CD4-positive, CD25-positive, alpha-beta regulatory T cell (primary cell): ENCODE results near the gene DEDD2. TPM values are rescaled to one million over a fixed set of nuclear protein-coding genes. Genes with fewer than 3 reads are reported as not detected.
A peak's percentile ranks its signal among the peaks of the same experiment; 100 is the strongest.

Source experiments
- ATAC-seq, 2 donors: fragments of 150-1000 bp; cut with Tn5 transposase; one replicate each; pipeline ENCODE4 v1.10.0; 2021; ENCODE audit warnings: low read depth in 2 of 2, moderate number of reproducible peaks in 2 of 2, moderate library complexity in 1 of 2
- DNase-seq, 3 donors: peaks; one replicate each; pipeline versions ENCODE4 v3.0.0 to v3.0.0-alpha.2; 2012 to 2022; ENCODE audit warnings: mixed read lengths in 1 of 3
- H3K27ac ChIP-seq: one replicate; pipeline ENCODE4 v1.7.0; 2013; ENCODE audit warnings: mild to moderate bottlenecking, low read length; ENCODE audit not compliant: insufficient read depth, poor library complexity, severe bottlenecking
- H3K27me3 ChIP-seq: one replicate; pipeline ENCODE4 v1.7.0; 2013; ENCODE audit warnings: low read length; ENCODE audit not compliant: control insufficient read depth, insufficient read depth
- H3K36me3 ChIP-seq: one replicate; pipeline ENCODE4 v1.7.0; 2013; ENCODE audit warnings: mild to moderate bottlenecking, low read length, moderate library complexity; ENCODE audit not compliant: control insufficient read depth, insufficient read depth
- H3K4me1 ChIP-seq: 2 replicates; pipeline ENCODE4 v1.7.0; 2013; ENCODE audit warnings: mild to moderate bottlenecking, low read length; ENCODE audit not compliant: insufficient read depth, control insufficient read depth, poor library complexity, severe bottlenecking
- H3K4me3 ChIP-seq: one replicate; pipeline ENCODE4 v1.7.0; 2013; ENCODE audit warnings: low read depth, mild to moderate bottlenecking, low read length, moderate library complexity
- H3K9me3 ChIP-seq, 2 experiments: 1 replicate in 1 of 2; 2 replicates in 1 of 2; pipeline ENCODE4 v1.7.0; 2013; ENCODE audit warnings: low read length in 2 of 2, mild to moderate bottlenecking in 1 of 2, moderate library complexity in 1 of 2; ENCODE audit not compliant: control insufficient read depth in 2 of 2
- H3K27ac Mint-ChIP-seq, 3 donors: one replicate each; pipeline ENCODE4 v1.8.0; 2020 to 2022; ENCODE audit warnings: mild to moderate bottlenecking in 3 of 3, mixed read lengths in 3 of 3, moderate library complexity in 2 of 3
- H3K27me3 Mint-ChIP-seq: one replicate; pipeline ENCODE4 v1.8.0; 2022; ENCODE audit warnings: mild to moderate bottlenecking, mixed read lengths
- H3K36me3 Mint-ChIP-seq: one replicate; pipeline ENCODE4 v1.8.0; 2020; ENCODE audit warnings: mixed read lengths
- H3K4me1 Mint-ChIP-seq, 4 donors: one replicate each; pipeline ENCODE4 v1.8.0; 2020 to 2022; ENCODE audit warnings: mixed read lengths in 4 of 4, mild to moderate bottlenecking in 1 of 4
- H3K4me3 Mint-ChIP-seq, 4 donors: one replicate each; pipeline ENCODE4 v1.8.0; 2020 to 2022; ENCODE audit warnings: mild to moderate bottlenecking in 4 of 4, mixed read lengths in 4 of 4, moderate library complexity in 3 of 4
- H3K9me3 Mint-ChIP-seq, 7 donors: one replicate each; pipeline ENCODE4 v1.8.0; 2020 to 2022; ENCODE audit warnings: mixed read lengths in 7 of 7, mild to moderate bottlenecking in 3 of 7, moderate library complexity in 2 of 7
- polyA plus RNA-seq, 4 donors: library from polyadenylated mRNA; unstranded; fragments of 300-500 nt; fragmentation: Illumina TruSeq; gene quantifications; one replicate each; pipeline ENCODE4 v1.2.3, GENCODE V29; 2021
- total RNA-seq: library from RNA; stranded (reverse); gene quantifications from one replicate; pipeline ENCODE4 v1.2.3, GENCODE V29; 2022

DEDD2 gene
- total and polyA plus RNA-seq, 5 donors from 2014 or later: 99.8 to 179 (median 157) TPM

DNA sequence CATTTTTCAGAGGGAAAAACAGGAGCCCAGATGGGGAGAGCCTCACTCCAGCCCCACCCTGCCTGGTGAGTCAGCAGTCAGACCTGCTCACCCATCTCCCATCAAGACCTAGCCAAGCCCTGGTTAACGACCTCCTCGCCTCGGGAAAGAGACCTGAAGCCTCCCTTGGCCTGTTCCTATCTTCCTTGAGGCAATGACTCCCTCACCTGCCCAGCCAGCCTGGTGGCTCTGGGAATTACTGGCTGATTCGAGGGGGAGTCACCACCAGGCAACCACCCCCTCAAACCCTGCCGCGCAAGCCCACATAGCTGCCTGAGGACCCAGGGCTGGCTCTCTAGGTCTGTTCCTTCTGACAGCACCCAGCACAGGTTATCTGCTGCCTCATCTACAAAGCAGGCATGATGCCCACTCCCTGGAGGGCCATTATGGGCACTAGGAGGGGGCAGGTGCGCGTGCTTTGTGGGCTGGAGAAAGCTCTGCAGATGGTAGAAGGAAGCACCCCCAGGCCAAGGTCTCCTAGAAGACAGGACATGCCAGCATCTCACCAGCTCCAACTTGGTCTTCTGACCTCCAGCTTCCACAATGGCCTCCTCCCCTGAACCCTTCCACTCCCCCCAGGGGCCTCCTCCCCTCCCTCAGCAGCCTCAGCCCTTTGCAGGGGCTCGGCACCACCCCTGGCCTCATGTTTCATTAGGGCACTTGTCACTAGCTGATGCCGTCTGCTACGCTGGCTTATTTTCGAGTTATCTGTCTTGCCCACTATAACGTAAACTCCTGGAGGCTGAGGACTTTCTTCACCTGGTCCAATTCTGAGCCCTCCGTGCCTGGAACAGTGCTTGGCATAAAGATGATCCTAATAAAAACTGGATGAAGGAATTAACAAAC lies 10.4 kb downstream of the DEDD2 start:
- Mint-ChIP-seq H3K4me1 (peaks cover 5 to 77% (median 53%) of the 10 kb centered on the region in 4 donors), H3K36me3 (peaks cover 52% of the 10 kb centered on the region), H3K9me3 (peaks cover 0 to 1% (median 0%) of the 10 kb centered on the region in 7 donors), H3K4me3 (peak overlapping the region in 2 of 4 donors; percentile 73 to 86), H3K27me3 (no peaks in the 10 kb centered on the region), H3K27ac (peak overlapping the region; percentile 14 to 85 (median 81))
- H3K27me3 ChIP-seq: no peaks in the 10 kb centered on the region
- ATAC-seq (no peak), DNase-seq (no peak)
- peak overlapping the region; percentile 39 for H3K27ac ChIP-seq
- no peak overlapping the region for H3K4me3 ChIP-seq
- H3K36me3 ChIP-seq: peaks cover 86% of the 10 kb centered on the region
- H3K4me1 ChIP-seq: peaks cover 56% of the 10 kb centered on the region
- H3K9me3 ChIP-seq: no peaks in the 10 kb centered on the region

DNA sequence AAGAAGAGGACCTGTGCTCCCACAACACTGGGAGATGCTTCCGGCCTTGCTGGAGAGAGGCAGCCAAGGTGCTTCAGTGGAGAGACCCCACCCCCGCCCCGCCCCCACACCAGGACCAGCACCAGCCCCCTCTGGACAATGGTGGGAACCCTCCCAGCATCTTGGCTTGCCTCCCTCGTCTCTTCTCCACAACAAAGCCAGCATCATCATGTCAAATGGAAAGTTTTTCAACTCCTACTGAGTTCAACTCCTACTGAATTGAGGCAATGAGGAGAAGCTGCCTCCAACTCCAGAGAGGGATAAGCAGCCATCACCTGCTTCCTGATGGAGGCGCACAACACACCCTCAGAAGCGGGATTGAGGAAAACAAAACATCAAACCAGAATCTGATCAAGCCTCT lies 12.8 kb downstream of the DEDD2 start:
- Histone ChIP-seq H3K27ac (peak overlapping the region; percentile 20), H3K27me3 (no peaks in the 10 kb centered on the region), H3K4me1 (peaks cover 76% of the 10 kb centered on the region), H3K4me3 (no peak overlapping the region), H3K36me3 (peaks cover 70% of the 10 kb centered on the region), H3K9me3 (no peaks in the 10 kb centered on the region)
- Mint-ChIP-seq H3K4me3 (peak overlapping the region in 1 of 4 donors; percentile 75), H3K27me3 (no peaks in the 10 kb centered on the region), H3K4me1 (peaks cover 0 to 88% (median 72%) of the 10 kb centered on the region in 4 donors), H3K36me3 (peaks cover 52% of the 10 kb centered on the region), H3K9me3 (peaks cover 0 to 1% (median 0%) of the 10 kb centered on the region in 7 donors), H3K27ac (peak overlapping the region; percentile 1 to 69 (median 38))
- no peak for DNase-seq
- no peak for ATAC-seq

GRCh38 chr19:42203700-42204099 lies 13.8 kb downstream of the DEDD2 start:
- Mint-ChIP-seq H3K9me3 (peaks cover 0 to 1% (median 0%) of the 10 kb centered on the region in 7 donors), H3K27ac (peak overlapping the region; percentile 89 to 95 (median 90)), H3K4me3 (peak overlapping the region in 1 of 4 donors; percentile 75), H3K27me3 (no peaks in the 10 kb centered on the region), H3K36me3 (peaks cover 50% of the 10 kb centered on the region), H3K4me1 (peaks cover 0 to 92% (median 75%) of the 10 kb centered on the region in 4 donors)
- ATAC-seq: no peak
- Histone ChIP-seq H3K36me3 (peaks cover 60% of the 10 kb centered on the region), H3K4me1 (peaks cover 86% of the 10 kb centered on the region), H3K9me3 (no peaks in the 10 kb centered on the region), H3K4me3 (no peak overlapping the region), H3K27me3 (no peaks in the 10 kb centered on the region), H3K27ac (no peak overlapping the region)
- no peak for DNase-seq

GRCh38 chr19:42202290-42202880 lies 15.1 kb downstream of the DEDD2 start:
- H3K9me3 Mint-ChIP-seq: no peaks in the 10 kb centered on the region
- peaks cover 0 to 90% (median 69%) of the 10 kb centered on the region in 4 donors for H3K4me1 Mint-ChIP-seq
- H3K27ac Mint-ChIP-seq: peak overlapping the region; percentile 89 to 95 (median 90)
- DNase-seq (no peak), ATAC-seq (no peak)
- no peaks in the 10 kb centered on the region for H3K9me3 ChIP-seq
- peaks cover 86% of the 10 kb centered on the region for H3K4me1 ChIP-seq
- H3K4me3 ChIP-seq: peak overlapping the region; percentile 21
- H3K27me3 ChIP-seq: no peaks in the 10 kb centered on the region
- H3K36me3 ChIP-seq: peaks cover 50% of the 10 kb centered on the region
- peaks cover 45% of the 10 kb centered on the region for H3K36me3 Mint-ChIP-seq
- peak overlapping the region; percentile 95 for H3K27ac ChIP-seq
- peak overlapping the region; percentile 63 to 94 (median 82) for H3K4me3 Mint-ChIP-seq
- H3K27me3 Mint-ChIP-seq: no peaks in the 10 kb centered on the region

- Mint-ChIP-seq H3K4me1 (peaks cover 0 to 93% (median 71%) of the 10 kb centered on the region in 4 donors), H3K9me3 (no peaks in the 10 kb centered on the region), H3K27ac (peak overlapping the region; percentile 90 to 98 (median 95)), H3K27me3 (no peaks in the 10 kb centered on the region), H3K36me3 (peaks cover 49% of the 10 kb centered on the region), H3K4me3 (peak overlapping the region; percentile 75 to 94 (median 86))
- Histone ChIP-seq H3K4me1 (peaks cover 86% of the 10 kb centered on the region), H3K9me3 (no peaks in the 10 kb centered on the region), H3K4me3 (peak overlapping the region; percentile 57), H3K27ac (peak overlapping the region; percentile 95), H3K36me3 (peaks cover 48% of the 10 kb centered on the region), H3K27me3 (no peaks in the 10 kb centered on the region)
- peak; percentile 21 to 69 (median 29) for DNase-seq
- peak; percentile 8 to 11 for ATAC-seq
Measured at GRCh38 chr19:42201489-42202289, 15.8 kb downstream of the DEDD2 start.

DNA sequence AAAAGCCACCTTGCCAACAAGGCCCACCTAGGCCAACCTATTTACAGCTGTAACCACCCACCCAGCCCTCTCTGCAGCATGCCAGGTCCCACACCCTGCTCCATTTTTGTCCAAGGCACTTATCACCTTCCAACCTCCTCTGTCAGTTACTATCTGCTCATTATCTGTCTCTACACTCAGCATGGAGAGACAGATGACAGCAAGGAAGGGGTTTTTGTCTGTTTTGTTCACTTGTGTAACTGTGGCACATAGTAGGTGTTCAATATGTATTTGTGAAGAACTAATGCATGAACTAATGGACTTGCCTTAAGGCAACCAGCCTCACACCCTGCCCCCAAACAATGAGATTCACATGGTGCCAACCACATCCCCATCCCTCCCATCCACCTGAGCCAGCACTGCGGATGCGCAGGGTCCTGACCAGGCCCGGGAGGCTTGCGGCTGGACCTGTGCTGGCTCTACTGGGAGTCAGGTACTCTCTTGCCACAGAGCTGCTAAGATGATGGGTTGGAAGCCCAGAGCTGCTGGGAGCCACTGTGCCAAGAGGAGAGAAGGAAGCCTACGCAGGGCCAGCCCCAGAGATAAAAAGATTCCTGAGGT lies 17.3 kb downstream of the DEDD2 start:
- no peaks in the 10 kb centered on the region for H3K9me3 Mint-ChIP-seq

More for the DNA sequence above, 17.3 kb downstream of the DEDD2 start:
- no peaks in the 10 kb centered on the region for H3K27me3 Mint-ChIP-seq
- Histone ChIP-seq H3K4me1 (peaks cover 94% of the 10 kb centered on the region), H3K27ac (peak overlapping the region; percentile 95), H3K36me3 (peaks cover 39% of the 10 kb centered on the region), H3K27me3 (no peaks in the 10 kb centered on the region), H3K4me3 (peak overlapping the region; percentile 57), H3K9me3 (no peaks in the 10 kb centered on the region)
- H3K4me1 Mint-ChIP-seq: peaks cover 0 to 94% (median 70%) of the 10 kb centered on the region in 4 donors
- H3K36me3 Mint-ChIP-seq: peaks cover 49% of the 10 kb centered on the region
- no peak for DNase-seq
- H3K27ac Mint-ChIP-seq: peak overlapping the region; percentile 90 to 98 (median 95)
- peak overlapping the region; percentile 75 to 92 (median 86) for H3K4me3 Mint-ChIP-seq
- no peak for ATAC-seq
